IgD-negative memory B cell (primary cell): ENCODE results near the gene HCLS1. TPM values are rescaled to one million over a fixed set of nuclear protein-coding genes. Genes with fewer than 3 reads are reported as not detected.
"Not testable (repeated sequence)": the region's sequence is repeated elsewhere in the genome, so short reads cannot be mapped to it uniquely, and the experiment has no call there.

Experiments used
- H3K27ac Mint-ChIP-seq, 3 donors: one replicate each; pipeline ENCODE4 v1.8.0; 2020 to 2022; ENCODE audit warnings: mild to moderate bottlenecking in 3 of 3, mixed read lengths in 3 of 3, moderate library complexity in 1 of 3
- H3K27me3 Mint-ChIP-seq: one replicate; pipeline ENCODE4 v1.8.0; 2021; ENCODE audit warnings: mixed read lengths
- H3K36me3 Mint-ChIP-seq: one replicate; pipeline ENCODE4 v1.8.0; 2020; ENCODE audit warnings: mild to moderate bottlenecking, mixed read lengths
- H3K4me1 Mint-ChIP-seq, 3 donors: one replicate each; pipeline ENCODE4 v1.8.0; 2020 to 2022; ENCODE audit warnings: mixed read lengths in 3 of 3, mild to moderate bottlenecking in 1 of 3
- H3K4me3 Mint-ChIP-seq, 4 donors: one replicate each; pipeline ENCODE4 v1.8.0; 2020 to 2022; ENCODE audit warnings: mild to moderate bottlenecking in 4 of 4, mixed read lengths in 4 of 4, moderate library complexity in 3 of 4
- H3K9me3 Mint-ChIP-seq, 3 donors: one replicate each; pipeline ENCODE4 v1.8.0; 2020 to 2021; ENCODE audit warnings: mixed read lengths in 3 of 3, mild to moderate bottlenecking in 1 of 3
- polyA plus RNA-seq: library from polyadenylated mRNA; unstranded; fragments of 300-500 nt; fragmentation: Illumina TruSeq; gene quantifications from one replicate; pipeline ENCODE4 v1.2.3, GENCODE V29; 2021

HCLS1 gene
- polyA plus RNA-seq, 1 donor from 2014 or later, result 468 TPM

DNA sequence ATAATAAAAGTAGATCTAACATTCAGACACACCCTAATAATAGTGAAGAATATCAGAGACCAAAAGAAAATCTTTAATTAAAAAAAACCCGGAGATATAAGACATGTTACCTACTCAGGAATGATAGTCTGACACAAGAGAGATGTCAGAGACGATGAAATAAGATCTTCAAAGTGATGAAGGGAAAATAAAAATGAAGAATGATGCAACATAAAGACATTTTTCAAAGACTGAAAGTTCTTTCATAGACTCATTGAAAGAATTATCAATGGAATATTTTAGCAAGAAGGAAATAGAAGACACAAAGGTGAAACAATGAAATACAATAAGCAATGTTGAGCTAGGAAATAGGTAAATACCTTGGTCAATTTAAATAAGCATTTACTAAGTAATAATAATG, 19.6 kb downstream of the HCLS1 start:
- Mint-ChIP-seq H3K9me3 (no peaks in the 10 kb centered on the region), H3K4me1 (peaks cover 0 to 1% (median 0%) of the 10 kb centered on the region in 3 donors), H3K4me3 (no peak overlapping the region), H3K27me3 (no peaks in the 10 kb centered on the region), H3K27ac (no peak overlapping the region), H3K36me3 (peaks cover 12% of the 10 kb centered on the region)

DNA sequence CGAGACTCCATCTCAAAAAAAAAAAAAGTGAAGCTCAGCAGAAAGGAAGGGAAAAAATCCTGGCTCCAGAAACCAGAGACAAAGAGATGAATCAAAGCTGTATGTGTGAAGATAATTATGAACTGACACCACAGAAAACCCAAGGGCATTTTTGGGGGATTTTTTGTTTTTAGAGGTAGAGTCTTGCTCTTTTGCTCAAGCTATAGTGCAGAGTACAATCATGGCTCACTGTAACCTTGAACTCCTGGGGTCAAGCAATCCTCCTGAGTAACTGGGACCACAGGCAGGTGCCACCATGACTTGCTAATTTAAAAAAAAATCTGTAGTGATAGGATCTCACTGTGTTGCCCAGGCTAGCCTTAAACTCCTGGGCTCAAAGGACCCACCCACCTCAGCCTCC, 22.8 kb downstream of the HCLS1 start:
- Mint-ChIP-seq H3K27ac (peak overlapping the region in 1 of 3 donors; percentile 74), H3K4me3 (no peak overlapping the region), H3K36me3 (peaks cover 10% of the 10 kb centered on the region), H3K9me3 (no peaks in the 10 kb centered on the region), H3K4me1 (no peaks in the 10 kb centered on the region), H3K27me3 (no peaks in the 10 kb centered on the region)

DNA sequence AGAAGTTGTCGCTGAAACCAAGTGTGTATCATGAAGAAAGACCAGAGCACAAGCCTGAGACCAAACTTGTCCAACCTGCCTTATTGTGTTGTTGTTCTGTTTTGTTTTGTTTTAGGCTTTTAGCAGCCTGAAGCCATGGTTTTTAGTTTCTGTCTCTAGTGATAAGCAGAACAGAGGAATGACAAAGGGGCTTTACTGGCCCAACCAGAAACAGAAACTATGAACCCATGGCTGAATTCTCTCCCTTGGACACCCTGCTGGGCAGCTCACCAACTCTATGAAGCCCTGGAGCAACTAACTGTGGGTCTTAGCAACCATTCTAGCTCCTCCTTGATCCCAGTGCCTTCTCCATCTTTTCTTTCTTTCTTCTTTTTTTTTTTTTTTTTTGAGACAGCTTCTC, 30.3 kb downstream of the HCLS1 start:
- H3K27me3 Mint-ChIP-seq, result no peaks in the 10 kb centered on the region
- peak overlapping the region in 1 of 3 donors; percentile 78 for H3K27ac Mint-ChIP-seq
- H3K4me3 Mint-ChIP-seq, result no peak overlapping the region
- H3K9me3 Mint-ChIP-seq, result no peaks in the 10 kb centered on the region
- peaks cover 5% of the 10 kb centered on the region for H3K36me3 Mint-ChIP-seq
- peaks cover 0 to 2% (median 0%) of the 10 kb centered on the region in 3 donors for H3K4me1 Mint-ChIP-seq

DNA sequence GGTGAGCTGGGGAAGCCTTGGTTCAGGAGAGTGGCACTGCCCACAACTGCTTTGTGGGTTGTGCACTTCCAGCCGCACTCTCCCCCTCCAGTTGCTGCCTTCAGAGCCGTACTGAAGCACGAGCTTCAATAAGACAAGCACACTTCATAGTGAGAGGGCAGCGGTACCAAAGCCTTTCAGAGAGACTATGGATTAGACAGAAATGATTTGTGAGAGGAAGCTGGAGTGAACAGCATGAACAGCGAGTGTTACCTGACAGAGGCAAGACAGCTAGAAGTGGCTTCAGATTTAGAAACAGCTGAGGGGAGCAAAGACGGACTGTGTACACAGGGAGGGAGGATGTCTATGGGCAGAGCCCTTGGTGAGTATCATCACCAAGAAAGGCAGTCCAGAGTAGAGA, 31.1 kb downstream of the HCLS1 start:
- Mint-ChIP-seq H3K27ac (no peak overlapping the region), H3K27me3 (no peaks in the 10 kb centered on the region), H3K9me3 (no peaks in the 10 kb centered on the region), H3K4me1 (peaks cover 0 to 2% (median 0%) of the 10 kb centered on the region in 3 donors), H3K4me3 (no peak overlapping the region), H3K36me3 (peaks cover 5% of the 10 kb centered on the region)

DNA sequence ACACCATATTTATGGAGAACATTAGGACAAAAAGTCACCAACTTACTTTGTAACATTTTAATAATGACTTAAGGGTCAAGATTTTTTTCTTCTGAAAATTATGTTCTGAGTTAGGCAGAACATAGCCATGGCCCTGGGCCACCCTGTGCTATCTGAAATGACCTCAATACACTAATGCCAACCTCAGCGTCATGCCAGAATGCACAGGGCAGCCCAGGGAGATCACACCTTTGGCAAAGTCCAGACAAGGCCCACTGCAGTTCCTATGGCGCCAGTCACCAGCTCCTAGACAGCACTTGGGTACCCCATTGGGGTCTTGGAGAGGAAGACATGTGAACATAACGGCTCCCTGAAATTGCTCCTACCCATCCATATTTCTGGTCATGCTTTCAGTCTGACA, 33.1 kb downstream of the HCLS1 start:
- Mint-ChIP-seq H3K27me3 (no peaks in the 10 kb centered on the region), H3K4me1 (peaks cover 0 to 3% (median 0%) of the 10 kb centered on the region in 3 donors), H3K36me3 (peaks cover 5% of the 10 kb centered on the region), H3K27ac (no peak overlapping the region), H3K4me3 (no peak overlapping the region), H3K9me3 (no peaks in the 10 kb centered on the region)

DNA sequence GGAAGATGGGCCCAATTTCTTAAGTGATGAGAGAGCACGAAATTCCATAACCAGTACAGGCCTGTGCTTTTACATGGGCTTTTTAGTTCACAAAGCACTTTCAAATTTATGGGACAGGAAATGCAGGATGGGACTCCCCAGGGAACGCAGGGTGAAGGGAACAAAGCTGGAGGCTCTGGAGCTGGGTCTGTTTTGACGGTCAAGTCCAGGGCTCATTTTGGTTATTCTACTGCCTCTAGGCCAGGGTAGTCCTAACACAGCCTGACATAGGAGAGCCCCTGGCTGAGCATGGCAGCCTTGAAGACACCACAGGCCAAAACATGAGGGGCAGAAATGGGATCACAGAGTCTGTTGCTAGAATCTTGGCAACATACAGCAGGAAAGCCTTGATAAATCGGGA, 33.5 kb downstream of the HCLS1 start:
- Mint-ChIP-seq H3K4me1 (peaks cover 0 to 3% (median 0%) of the 10 kb centered on the region in 3 donors), H3K4me3 (no peak overlapping the region), H3K9me3 (no peaks in the 10 kb centered on the region), H3K36me3 (peaks cover 5% of the 10 kb centered on the region), H3K27me3 (no peaks in the 10 kb centered on the region), H3K27ac (peak overlapping the region in 1 of 3 donors; percentile 83)

DNA sequence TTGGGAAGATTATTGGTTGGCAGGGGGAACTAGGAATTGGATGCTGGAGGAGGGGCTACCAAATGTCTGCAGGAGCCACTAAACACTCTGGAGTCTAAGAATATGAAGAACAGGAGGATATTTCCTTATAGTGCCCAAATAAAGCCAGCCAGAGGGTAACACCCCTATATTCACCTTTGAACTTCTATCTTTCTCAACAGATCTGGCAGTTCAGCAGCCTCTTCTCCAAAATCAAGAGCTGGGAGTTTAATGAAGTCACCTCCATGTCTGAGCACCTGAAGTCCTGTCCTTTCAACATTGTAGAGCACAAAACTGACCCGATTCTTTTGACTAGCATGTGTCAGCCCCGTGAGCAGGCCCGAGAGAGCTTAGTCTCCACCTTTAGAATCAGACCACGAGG, 34.2 kb downstream of the HCLS1 start:
- no peak overlapping the region for H3K27ac Mint-ChIP-seq
- H3K4me1 Mint-ChIP-seq, result peaks cover 0 to 6% (median 2%) of the 10 kb centered on the region in 3 donors
- no peaks in the 10 kb centered on the region for H3K9me3 Mint-ChIP-seq
- no peaks in the 10 kb centered on the region for H3K27me3 Mint-ChIP-seq
- no peak overlapping the region for H3K4me3 Mint-ChIP-seq
- no peaks in the 10 kb centered on the region for H3K36me3 Mint-ChIP-seq

DNA sequence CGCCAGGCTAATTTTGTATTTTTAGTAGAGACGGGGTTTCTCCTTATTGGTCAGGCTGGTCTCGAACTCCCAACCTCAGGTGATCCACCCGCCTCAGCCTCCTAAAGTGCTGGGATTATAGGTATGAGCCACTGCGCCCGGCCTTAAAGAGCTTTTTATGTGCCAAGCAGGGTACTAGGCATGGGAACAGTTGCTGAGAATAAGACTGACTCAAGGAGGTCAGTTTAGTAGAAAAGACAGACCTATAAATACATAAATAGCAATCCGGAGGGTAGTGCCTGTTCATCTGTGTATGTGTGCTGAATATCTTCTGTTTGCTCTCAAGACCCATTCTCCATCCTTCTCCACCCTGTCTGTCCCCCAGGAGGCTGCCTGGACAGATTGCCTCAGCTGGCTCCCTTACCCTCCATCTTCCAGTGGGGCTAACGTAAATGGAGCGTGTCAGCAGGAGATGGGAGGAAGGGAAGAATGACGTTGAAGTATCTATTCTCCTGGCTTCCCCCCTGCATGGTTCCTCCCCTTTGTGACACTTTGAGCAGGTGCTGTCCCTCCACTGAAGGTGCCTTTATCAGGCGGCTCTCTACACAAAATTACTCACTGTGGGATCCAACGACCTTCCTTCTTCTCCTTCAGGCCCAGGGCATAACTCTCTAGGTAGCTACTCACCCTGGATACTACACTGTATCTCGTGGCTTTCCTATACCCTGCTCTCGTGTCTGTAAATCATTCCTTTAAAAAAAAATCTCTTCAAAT, 36.4 kb downstream of the HCLS1 start:
- H3K27ac Mint-ChIP-seq, result no peak overlapping the region
- H3K27me3 Mint-ChIP-seq, result no peaks in the 10 kb centered on the region
- H3K4me1 Mint-ChIP-seq, result peaks cover 0 to 5% (median 2%) of the 10 kb centered on the region in 3 donors
- no peaks in the 10 kb centered on the region for H3K36me3 Mint-ChIP-seq
- no peak overlapping the region for H3K4me3 Mint-ChIP-seq
- H3K9me3 Mint-ChIP-seq, result no peaks in the 10 kb centered on the region

DNA sequence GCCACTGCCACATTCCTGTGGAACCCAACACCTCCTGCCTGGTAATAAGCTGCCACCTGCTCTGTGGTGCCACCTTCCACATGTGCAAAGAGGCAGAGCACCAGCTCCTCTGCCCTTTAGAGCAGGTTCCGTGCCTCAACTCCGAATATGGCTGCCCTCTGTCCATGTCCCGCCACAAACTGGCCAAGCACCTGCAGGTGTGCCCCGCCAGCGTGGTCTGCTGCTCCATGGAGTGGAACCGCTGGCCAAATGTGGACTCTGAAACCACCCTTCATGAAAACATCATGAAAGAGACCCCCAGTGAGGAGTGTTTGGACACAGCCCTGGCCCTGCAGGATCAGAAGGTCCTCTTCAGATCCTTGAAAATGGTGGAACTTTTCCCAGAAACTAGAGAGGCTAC, 39.2 kb downstream of the HCLS1 start:
- H3K9me3 Mint-ChIP-seq, result no peaks in the 10 kb centered on the region
- no peak overlapping the region for H3K27ac Mint-ChIP-seq
- no peaks in the 10 kb centered on the region for H3K27me3 Mint-ChIP-seq
- H3K4me1 Mint-ChIP-seq, result peaks cover 0 to 5% (median 2%) of the 10 kb centered on the region in 3 donors
- H3K4me3 Mint-ChIP-seq, result no peak overlapping the region
- no peaks in the 10 kb centered on the region for H3K36me3 Mint-ChIP-seq

DNA sequence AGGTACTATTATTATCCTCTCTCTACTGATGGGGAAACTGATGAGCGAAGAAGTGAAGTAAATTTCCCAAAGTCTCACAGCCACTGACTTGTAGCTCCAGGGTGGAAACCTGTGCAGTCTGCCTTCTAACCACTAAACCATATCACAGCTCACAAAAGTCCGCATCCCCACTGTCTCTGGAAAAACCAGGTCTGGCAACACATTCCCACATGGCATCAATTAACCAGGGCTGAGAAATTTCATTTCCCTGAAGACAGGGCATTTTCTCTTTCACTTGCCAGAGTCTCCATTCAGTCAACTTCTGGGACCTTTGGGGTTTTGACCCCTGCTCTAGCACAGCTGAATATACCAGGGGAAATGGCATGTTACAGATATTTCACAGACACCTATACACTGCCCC, 41.0 kb downstream of the HCLS1 start:
- no peaks in the 10 kb centered on the region for H3K27me3 Mint-ChIP-seq
- H3K4me3 Mint-ChIP-seq, result no peak overlapping the region
- H3K36me3 Mint-ChIP-seq, result no peaks in the 10 kb centered on the region
- H3K4me1 Mint-ChIP-seq, result peaks cover 0 to 5% (median 2%) of the 10 kb centered on the region in 3 donors
- H3K9me3 Mint-ChIP-seq, result no peaks in the 10 kb centered on the region
- no peak overlapping the region for H3K27ac Mint-ChIP-seq

DNA sequence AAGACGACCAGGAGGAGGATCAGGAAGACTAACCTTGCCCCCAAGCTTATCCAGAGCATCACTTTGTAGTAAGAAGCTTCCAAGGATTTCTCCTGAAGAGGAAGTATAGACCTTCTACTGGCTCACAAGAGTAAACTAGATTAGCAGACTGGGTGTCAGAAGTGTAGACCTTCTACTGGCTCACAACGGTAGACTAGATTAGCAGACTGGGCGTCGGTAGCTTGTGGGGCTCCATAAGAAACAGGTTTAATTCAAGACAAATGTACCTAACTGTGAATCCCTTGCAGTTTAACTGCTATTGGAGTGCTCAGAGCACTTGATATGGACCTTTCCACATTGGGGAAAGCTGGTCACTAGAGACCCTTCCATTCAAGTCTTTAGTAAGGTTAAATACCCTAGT, 54.6 kb downstream of the HCLS1 start:
- Mint-ChIP-seq H3K4me3 (no peak overlapping the region), H3K9me3 (no peaks in the 10 kb centered on the region), H3K27me3 (no peaks in the 10 kb centered on the region), H3K27ac (no peak overlapping the region), H3K36me3 (no peaks in the 10 kb centered on the region), H3K4me1 (no peaks in the 10 kb centered on the region)

DNA sequence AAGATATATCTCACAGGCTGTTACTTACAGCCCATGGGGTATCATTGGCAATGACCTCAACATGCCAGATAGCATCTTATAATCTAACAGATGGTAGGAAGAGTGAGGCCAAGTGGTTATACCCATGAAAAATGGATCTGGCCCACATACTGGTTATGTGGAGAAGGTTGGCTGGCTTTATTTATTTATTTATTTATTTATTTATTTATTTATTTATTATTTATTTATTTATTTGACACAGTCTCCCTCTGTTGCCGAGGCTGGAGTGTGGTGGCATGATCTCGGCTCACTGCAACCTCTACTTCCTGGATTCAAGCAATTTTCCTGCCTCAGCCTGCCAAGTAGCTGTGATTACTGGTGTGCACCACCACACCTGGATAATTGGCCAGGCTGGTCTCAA, 55.9 kb downstream of the HCLS1 start:
- no peaks in the 10 kb centered on the region for H3K4me1 Mint-ChIP-seq
- H3K36me3 Mint-ChIP-seq, result no peaks in the 10 kb centered on the region
- no peaks in the 10 kb centered on the region for H3K9me3 Mint-ChIP-seq
- no peak overlapping the region for H3K4me3 Mint-ChIP-seq
- H3K27ac Mint-ChIP-seq, result no peak overlapping the region
- no peaks in the 10 kb centered on the region for H3K27me3 Mint-ChIP-seq

DNA sequence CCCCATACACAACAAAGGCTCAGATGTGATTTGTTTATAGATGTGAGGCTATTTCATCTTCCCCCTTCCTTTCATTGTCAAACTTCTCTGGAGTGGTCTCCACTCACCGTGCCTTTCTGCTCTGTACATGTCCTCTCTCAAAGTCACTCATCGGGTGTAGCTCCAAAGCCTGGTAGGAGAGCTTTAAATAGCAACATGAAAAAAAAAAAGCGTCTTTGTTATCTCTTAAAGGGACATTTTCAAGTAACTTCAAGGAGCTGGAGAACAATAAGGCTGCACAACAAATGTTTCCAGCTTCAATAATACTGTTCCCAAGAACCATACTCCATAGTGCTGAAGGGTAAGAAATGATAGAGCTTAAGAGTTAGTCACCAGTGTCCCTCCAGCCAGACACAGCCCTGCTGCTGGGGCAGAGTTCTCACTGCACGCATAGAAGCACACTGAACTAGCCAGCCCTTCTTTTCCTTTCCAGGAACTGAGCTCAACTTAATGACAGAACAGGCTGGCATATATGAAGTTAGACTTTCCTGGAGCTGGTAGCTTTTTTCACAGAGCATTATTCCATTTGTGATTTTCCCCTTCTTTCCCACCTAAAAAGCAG, 59.4 kb downstream of the HCLS1 start:
- Mint-ChIP-seq H3K4me3 (no peak overlapping the region), H3K27me3 (no peaks in the 10 kb centered on the region), H3K27ac (no peak overlapping the region), H3K36me3 (no peaks in the 10 kb centered on the region), H3K4me1 (no peaks in the 10 kb centered on the region), H3K9me3 (no peaks in the 10 kb centered on the region)

DNA sequence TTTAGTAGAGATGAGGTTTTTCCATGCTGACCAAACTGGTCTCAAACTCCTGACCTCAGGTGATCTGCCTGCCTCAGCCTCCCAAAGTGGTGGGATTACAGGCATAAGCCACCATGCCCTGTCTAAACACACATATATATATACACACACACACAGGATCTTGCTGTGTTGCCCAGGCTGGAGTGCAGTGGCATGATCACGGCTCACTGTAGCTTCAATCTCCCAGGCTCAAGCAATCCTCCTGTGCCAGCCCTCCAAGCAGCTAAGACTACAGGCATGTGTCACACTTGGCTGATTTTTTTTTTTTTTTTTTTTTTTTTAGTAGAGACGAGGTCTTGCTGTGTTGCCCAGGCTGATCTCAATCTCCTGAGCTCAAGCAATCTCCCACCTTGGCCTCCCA, 60.8 kb downstream of the HCLS1 start:
- H3K9me3 Mint-ChIP-seq, H3K36me3 Mint-ChIP-seq, H3K4me1 Mint-ChIP-seq, H3K27me3 Mint-ChIP-seq, H3K4me3 Mint-ChIP-seq, H3K27ac Mint-ChIP-seq: not testable (repeated sequence)

DNA sequence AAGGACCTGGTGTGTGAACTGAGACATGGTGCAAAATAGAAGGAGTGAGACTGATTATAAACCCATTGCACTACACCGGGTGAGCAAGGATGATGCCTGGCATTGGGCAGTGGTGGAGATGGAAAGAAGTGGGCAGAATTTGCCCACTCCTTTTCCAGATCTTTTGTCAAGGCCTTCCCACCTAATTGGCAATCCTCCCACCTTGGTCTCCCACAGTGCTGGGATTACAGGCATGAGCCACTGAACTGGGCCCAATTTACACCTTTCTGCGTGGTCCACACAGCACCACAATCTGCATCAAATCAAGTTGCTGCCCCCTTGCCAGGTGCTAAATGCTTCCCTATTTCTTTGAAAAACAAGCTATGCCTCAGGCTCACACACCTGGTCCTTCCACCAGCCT, 62.1 kb downstream of the HCLS1 start:
- Mint-ChIP-seq H3K4me1 (peaks cover 1 to 3% (median 2%) of the 10 kb centered on the region in 3 donors), H3K27me3 (no peaks in the 10 kb centered on the region), H3K9me3 (no peaks in the 10 kb centered on the region), H3K36me3 (no peaks in the 10 kb centered on the region), H3K27ac (no peak overlapping the region), H3K4me3 (no peak overlapping the region)

DNA sequence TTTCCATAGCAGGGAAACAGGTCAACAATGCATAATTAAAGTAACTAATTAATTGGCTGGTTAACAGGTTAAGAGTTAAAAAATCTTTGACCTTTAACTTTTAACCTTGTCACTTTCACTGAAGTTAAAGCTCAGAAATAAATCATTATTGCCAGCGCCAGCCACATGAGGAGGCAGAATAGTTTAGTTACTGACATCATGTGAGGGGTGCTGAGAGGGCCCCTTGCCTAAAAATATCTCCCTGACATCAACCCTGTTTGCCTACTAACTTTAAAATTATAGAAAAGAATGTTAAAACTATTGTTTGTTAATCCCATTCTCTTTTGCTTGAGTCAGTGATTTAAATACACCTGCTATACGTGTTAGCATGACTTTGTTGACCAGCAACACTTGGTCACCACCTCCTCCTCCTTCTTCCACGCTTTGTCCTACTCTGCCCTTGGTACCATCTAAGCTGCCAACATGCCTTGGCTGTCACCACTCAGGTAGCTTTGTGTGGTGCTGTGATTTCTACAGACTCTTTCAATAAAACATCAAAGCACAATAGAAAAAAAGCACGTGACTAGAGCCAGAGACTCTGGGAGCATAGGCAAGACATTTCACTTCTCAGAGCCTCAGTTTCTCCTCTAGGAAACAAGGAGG, 64.8 kb downstream of the HCLS1 start:
- Mint-ChIP-seq H3K9me3 (no peaks in the 10 kb centered on the region), H3K27me3 (no peaks in the 10 kb centered on the region), H3K36me3 (no peaks in the 10 kb centered on the region), H3K27ac (no peak overlapping the region), H3K4me1 (peaks cover 6 to 10% (median 8%) of the 10 kb centered on the region in 3 donors), H3K4me3 (no peak overlapping the region)
